Measurements from ENCODE around the gene THG1L.

Gene THG1L

DNA sequence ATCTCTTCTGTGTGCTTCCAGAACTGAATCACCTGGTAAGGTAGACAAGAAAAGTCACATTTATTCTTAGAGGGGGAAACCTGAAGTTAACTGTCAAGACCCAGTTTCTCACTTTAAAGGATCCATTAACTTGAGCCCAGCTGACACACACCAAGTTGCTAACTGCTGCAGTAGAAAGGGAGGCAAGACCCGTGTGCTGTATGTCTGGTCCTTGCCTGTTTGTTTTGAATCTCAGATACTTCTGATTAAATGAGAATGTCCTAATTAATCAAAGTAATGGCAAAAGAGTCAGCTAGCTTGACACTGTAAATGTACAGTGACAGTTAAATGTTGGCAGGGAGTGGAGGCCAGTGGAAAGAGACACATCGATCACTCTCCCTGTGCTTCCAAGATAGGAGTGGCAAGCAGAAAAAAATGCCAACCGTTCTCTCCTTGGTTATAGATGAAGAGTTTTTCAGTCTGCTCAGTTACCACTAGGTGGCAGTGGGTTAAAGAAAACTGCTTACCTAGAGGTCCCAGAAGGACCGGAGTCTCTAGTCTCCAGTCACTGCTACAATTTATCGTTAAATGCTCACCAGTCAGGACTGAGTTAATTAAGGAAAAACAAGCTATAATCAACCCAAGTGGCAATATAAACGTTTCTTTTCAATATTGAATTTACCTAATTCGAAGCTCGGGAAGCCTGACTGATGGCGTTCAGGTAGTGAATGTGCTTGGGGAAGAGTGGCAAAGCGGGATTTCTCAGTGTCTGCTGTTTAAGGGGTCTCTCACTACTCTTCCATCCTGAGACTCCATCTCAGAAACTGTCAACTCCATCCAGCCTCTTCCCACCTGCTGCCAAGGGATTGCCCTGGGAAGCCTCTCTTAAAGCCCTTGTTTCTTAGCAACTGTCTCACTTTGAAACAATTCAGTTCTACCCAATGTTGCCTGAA, 30.7 kb downstream of the THG1L start:
- DNase-seq (ENCODE audit: low spot score): peak; percentile 59

GRCh38 chr5:157764531-157764930, 33.3 kb downstream of the THG1L start:
- DNase-seq (ENCODE audit: low spot score): no peak

DNA sequence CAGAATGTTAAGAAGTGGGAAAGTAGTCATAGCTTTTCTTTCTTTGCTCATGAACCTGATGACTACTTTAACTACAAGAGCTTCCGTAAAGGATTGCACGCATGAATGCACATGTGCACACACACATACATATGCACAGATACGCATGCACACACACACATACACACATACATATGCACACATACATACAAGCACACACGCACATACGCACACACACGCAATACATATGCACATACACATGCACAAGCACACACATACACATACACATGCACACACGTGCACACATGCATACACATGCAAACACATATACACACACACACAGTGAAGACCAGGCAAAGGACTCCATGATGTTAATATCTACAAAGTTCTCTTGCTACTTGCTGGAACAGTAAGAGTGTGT, 35.2 kb downstream of the THG1L start:
- no peak for DNase-seq (ENCODE audit: low spot score)

DNA sequence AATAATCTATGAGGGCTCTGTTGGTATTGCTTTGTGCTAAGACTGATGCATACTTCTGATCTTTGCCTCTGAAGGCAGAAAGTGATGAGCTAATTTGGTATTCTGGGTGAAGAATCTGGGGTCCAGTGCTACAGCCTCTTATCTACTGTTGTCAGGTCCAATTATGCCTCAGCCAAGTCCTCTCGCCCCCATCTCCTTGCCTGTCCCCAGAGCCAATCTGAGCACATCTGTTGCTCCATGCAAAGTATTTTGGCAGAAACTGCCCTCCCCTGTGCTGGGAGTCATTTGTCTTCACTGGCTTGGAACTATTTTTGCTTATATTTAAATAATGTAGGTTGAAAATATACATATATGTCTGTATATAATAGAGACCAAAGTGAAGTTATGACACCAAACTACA, 35.7 kb downstream of the THG1L start:
- DNase-seq (ENCODE audit: low spot score): no peak

GRCh38 chr5:157767689-157768088, 36.5 kb downstream of the THG1L start:
- DNase-seq (ENCODE audit: low spot score): no peak

GRCh38 chr5:157770665-157771064, 39.4 kb downstream of the THG1L start:
- DNase-seq (ENCODE audit: low spot score): no peak

GRCh38 chr5:157772127-157772526, 40.9 kb downstream of the THG1L start:
- DNase-seq (ENCODE audit: low spot score): no peak

DNA sequence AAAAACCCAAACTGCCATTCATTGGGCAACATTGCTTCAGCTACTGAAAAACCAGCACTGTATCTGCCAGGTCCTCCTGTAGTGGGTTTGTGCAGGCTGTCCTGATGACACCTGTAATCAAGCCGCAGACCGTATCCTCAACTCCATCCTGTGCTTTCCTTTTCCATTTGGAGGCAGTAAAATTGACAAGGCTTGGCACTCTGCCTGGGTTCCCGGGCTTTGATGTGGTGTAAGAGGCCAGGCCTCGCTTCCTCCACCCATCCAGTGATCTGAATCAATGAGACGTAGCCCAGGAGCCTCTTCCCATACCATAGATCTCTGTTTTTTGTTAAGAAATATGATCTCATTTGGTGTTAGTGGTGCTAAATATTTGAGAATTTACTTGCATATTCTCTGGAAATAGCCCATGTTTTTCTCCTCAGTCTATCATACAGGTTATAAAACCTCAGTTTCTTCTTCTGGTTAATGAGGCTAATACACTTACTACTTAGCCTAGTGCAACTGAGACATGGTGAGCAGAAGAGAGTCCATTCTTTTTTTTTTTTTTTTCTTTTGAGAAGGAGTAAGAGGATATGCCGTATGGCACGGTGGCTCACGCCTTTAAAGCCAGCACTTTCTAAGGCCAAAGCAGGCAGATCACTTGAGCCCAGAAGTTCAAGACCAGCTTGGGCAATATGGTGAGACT, 47.0 kb downstream of the THG1L start:
- DNase-seq (ENCODE audit: low spot score): peak; percentile 14

DNA sequence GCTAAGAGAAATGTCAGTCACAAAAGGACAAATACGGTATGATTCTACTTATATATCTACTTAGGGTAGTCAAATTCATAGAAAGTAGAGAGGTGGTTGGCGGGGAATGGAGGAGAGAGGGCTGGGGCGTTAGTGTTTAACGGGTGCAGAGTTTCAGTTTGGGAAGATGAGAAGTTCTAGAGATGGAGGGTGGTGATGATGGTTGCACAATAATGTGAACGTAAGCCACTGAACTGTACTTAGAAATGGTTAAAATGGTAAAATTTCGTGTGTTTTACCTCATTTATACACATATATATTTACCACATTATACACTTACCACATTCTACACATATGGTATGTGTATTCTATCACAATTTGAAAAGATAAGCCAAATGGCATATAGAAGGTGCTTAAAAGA, 48.0 kb downstream of the THG1L start:
- no peak for DNase-seq (ENCODE audit: low spot score)

DNA sequence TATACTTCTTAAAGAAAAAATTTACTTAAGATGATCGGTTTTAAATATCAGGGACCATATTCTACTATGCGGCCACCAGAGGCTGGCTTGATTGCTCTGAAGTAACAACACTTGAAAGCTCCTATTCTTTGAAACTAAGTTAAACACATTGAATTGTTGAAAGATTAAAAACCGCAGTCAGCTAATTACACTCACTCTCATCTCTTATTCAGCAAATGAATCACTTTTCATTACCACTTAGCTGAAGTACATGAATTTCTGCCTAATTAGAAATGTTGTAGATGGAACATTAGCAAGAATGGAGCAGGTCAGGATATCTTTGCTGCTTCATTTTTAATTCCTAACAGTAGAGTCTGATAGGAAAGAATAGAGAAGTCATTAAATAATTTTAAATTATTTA, 54.6 kb downstream of the THG1L start:
- no peak for DNase-seq (ENCODE audit: low spot score)

Data from HuH-7 (cell line).